ENCODE data around the gene SHISA6.

SHISA6 gene

DNA sequence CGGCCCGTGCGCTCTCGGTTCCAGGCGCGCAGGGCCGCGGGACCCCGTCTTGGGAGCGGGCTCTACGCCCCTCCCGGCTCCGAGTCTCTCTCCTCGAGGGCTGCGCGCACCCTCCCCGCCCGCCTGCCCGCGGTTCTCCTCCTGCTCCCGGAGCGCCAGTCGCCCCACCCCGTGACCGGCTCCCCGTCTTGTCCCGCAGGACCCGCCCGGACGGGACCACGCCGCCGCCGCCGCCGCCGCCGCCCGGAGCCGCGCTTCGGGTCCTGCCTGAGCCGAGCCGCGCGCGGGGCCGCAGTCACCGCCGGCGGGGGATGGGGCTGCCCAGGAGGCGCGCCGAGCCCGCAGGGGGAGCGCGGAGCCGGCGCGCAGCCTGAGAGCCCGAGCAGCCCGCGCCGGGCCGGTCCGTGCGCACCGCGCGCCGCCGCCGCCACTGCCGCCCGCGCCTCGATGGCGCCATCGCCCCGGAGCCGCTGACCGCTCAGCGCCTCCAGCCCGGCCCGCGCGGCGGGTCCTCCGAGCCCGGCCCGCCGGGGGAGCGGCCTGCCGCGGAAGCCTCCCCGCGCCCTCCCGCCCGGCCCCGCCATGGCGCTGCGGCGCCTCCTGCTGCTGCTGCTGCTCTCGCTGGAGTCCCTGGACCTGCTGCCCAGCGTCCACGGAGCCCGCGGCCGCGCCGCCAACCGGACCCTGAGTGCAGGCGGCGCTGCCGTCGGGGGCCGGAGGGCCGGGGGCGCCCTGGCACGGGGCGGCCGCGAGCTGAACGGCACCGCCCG is at the start of gene SHISA6:
Gene SHISA6, plus strand, starts transcription at position 373 of the 770 bp plus-strand sequence.
- DNase-seq = no peak

DNA sequence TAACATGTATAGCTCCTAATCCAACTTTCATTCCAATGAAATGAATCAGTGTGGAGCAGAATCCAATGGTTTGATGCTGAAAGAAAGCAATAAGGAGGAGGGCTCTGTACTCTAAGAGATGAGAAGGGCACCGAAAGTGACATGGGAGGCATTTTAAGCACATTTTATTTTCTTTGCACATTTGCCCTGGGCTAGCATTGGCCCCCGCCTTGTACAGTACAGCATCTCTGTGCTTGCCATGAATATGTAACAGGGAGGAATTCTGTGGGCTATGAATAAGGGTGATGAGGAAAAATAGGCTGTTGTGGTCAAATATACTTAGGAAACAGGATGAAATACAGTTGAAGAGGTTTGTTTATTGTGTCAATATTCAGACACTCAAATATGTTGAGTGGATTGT is 45.2 kb upstream of the SHISA6 start:
- DNase-seq = no peak

DNA sequence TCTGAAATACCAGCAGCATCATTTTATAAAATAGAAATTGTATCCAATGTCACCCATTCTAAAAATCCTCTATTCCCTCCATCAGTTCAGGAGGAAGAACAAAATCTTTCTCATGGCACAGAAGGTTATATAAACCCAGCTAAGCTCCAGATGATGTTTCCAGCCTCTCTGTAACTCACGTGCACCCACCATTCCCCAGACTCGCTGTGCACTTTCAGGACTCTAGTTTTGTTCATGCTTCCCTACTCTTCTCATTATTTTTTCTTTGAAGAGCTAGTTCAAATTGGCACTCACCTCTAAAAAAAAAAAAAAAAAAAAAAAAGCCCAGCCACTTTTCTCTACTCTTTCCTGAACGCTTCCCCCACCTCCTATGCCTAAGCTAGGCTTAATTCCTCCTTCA is 36.0 kb upstream of the SHISA6 start:
- DNase-seq = no peak

DNA sequence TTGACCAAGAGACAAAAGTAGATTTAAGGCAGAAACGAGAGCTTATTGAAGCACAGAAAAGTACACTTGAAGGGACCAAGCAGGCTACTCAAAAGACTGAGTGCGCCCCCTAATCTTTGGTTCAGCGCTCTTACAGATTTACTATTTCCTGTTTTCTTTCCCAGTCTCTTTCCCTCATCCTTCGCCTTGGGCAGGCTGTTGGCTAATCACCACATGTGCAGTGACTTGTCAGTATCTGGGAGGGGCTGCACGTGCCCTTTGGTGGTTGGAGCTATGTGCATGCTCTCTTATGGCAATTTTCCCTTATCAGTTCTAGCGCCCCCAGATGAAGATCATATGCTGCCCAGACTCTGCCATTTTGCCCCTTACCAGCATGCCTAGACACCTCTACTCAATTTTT is 35.4 kb upstream of the SHISA6 start:
- DNase-seq = no peak

- DNase-seq = no peak
Observed at GRCh38 chr17:11209906-11210305, 31.1 kb upstream of the SHISA6 start.

- DNase-seq = no peak
Observed at GRCh38 chr17:11212792-11213191, 28.2 kb upstream of the SHISA6 start.

- no peak for DNase-seq
Observed at GRCh38 chr17:11216976-11217375, 24.0 kb upstream of the SHISA6 start.

GRCh38 chr17:11221196-11221595 is 19.8 kb upstream of the SHISA6 start:
- DNase-seq = no peak

DNA sequence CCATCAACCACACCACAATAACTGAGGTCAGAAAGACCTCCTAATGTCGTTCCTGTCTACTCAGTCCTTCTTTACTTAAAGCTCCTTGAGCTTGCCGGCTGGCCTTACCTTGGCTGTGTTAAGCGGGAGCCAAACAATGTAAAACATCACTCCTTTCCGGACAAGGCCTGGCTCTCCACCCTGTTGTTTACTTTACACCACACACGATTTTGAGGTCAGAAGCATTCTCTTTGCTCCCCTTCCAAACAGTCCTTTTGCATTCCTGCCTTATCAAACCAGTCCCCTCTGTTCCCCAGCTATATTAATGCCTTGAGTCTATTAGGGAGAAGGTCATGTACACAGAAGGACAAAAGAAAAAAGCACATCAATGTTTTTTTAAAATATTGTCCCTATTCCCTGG is 19.3 kb upstream of the SHISA6 start:
- DNase-seq = no peak

GRCh38 chr17:11238705-11239104 is 2.3 kb upstream of the SHISA6 start:
- no peak for DNase-seq

GRCh38 chr17:11239379-11239970 is 1.5 kb upstream of the SHISA6 start:
- DNase-seq = no peak

- no peak for DNase-seq
Observed at GRCh38 chr17:11240041-11240840, 772 bp upstream of the SHISA6 start.

DNA sequence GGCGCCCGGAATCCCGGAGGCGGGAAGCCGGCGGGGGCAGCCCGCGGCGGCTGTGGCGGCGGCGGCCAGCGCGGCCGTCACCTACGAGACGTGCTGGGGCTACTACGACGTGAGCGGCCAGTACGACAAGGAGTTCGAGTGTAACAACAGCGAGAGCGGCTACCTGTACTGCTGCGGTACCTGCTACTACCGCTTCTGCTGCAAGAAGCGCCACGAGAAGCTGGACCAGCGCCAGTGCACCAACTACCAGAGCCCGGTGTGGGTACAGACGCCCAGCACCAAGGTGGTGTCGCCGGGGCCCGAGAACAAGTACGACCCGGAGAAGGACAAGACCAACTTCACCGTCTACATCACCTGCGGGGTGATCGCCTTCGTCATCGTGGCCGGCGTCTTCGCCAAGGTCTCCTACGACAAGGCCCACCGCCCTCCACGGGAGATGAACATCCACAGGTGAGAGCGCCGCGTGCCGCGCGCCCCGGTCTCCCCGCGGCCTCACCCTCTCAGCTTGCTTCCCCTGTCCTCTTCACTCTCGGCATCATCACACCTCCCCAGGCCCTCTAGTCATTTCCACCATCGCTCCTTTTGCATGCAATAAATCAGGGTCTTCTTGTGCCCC is 706 bp downstream of the SHISA6 start:
- DNase-seq = no peak

GRCh38 chr17:11242411-11242810 is 1.4 kb downstream of the SHISA6 start:
- no peak for DNase-seq

- DNase-seq = no peak
Observed at GRCh38 chr17:11244776-11245175, 3.8 kb downstream of the SHISA6 start.

- no peak for DNase-seq
Observed at GRCh38 chr17:11245187-11245586, 4.2 kb downstream of the SHISA6 start.

- DNase-seq = no peak
Observed at GRCh38 chr17:11245791-11246190, 4.8 kb downstream of the SHISA6 start.

DNA sequence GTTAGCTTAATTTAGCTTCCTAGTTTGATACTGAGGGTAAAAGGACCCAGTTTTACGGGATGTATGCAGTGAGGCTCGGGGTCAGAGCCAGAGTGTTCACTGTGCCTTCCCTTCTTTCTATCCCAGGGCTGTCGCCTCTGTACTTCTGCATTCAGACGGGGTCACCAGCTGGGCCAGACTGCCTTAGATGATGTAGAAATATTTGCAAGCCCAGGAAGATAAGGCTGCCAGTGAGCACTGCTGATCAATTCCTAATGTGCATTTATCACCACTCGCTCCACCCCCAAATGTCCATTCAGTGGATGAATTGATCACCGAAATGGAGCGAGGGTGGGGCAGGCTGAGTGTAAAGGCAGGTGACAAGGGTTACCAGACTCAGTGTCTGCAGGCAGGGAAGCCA is 9.1 kb downstream of the SHISA6 start:
- no peak for DNase-seq

- no peak for DNase-seq
Observed at GRCh38 chr17:11251561-11252107, 10.6 kb downstream of the SHISA6 start.

DNA sequence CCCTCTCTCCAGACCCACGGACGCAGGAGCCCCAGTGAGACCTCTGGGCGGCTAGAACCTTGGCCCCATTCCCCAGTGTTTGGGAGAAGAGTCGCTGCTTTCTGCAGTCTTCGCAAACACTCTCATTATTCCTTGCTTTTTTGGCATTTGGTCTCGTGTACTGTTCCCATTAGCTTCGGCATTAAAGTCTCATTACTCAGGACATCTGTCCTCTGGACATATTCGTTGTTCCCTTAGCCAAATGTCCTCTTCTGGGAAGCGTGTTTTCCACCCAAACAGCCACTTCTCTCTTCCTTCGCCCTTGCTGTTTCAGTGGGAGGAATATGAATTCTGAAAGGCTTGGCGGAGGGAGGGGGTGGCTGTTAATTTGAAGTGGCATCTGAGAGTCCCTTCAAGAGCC is 11.1 kb downstream of the SHISA6 start:
- no peak for DNase-seq

DNA sequence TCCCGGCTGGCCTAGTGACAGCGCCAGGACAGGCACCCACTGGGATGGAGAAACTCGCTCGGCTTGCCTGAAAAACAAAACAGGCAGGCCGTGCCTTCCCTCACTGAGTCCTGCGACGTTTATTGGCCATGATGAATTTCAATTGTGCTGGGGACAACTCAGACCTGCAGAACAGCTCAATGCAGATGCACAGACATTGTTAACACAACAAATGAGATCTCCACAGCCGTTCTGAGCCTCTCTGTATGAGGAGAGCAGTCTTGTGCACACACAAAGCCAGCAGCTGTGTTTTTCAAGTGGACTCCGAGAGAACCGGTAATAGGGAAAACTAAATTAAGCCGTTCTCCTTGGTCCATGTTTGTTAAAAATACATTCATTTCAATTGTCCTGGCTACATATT is 15.9 kb downstream of the SHISA6 start:
- no peak for DNase-seq

DNA sequence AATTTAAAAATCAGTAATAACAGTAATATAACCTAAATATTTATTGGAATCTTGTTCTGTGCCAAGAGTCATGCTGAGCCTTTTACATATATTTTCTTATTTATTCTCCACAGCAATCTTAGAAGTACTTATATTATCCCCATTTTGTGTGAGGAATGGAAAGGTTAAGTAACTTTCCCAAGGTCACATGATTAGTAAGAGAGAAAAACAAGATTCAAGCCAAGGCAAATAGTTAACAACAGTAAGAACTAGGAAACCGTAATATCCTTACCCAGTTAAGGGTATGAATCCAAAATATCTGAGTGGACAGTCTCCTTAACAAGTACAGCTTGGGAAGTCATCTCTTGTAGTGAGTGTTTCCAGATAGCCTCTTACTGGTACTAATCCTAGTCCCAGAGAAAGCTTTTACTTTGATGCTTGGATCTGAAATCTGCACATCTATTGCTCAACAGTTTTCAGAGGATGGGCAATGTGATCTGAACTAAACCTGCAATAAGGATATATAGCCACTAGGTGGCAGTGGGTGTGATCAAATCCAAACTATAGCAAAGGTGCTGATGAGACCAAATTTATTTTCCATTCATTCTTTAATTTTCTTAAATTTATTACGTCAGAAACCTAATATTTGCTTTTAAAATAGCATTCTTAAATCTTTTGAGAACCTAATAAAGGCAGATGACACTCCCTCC is 23.3 kb downstream of the SHISA6 start:
- peak in 2 of 3 donors; percentile 6 to 20 for DNase-seq

All from suppressor macrophage treated with lipopolysaccharide for 1 hour (primary cell).